ENCODE measurements around the gene DYNC1LI1. TPM values are rescaled to one million over a fixed set of nuclear protein-coding genes. Genes with fewer than 3 reads are reported as not detected.

Gene DYNC1LI1
- polyA plus RNA-seq, 1 of the 3 experiments (the other 2 are of a cell fraction) = 15.4 TPM

DNA sequence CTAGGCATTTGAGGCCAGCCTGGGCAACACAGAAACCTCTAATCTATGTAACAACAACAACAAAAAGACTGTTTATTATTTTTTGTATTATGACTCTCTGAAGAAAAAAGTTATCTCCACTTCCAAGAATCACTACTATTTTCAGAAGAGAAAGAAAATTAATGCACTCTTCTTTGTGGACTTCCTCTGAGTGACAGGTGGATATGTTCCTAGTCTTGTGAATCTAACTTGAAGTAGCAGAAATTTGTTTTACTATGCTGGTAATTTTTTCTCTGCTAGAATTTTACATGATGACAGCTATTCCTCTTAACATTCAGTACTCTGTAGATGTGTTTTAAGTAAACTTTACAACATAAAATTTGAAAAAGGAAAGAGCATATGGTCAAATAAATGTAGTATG is 16.7 kb downstream of the DYNC1LI1 start (continued):
- TF ChIP-seq SIN3A (IDR thresholded peaks at IDR 0.05; ENCODE audit: borderline replicate concordance, low read depth, low read length) (no peak), ELF1 (IDR thresholded peaks at IDR 0.05) (no peak)

DNA sequence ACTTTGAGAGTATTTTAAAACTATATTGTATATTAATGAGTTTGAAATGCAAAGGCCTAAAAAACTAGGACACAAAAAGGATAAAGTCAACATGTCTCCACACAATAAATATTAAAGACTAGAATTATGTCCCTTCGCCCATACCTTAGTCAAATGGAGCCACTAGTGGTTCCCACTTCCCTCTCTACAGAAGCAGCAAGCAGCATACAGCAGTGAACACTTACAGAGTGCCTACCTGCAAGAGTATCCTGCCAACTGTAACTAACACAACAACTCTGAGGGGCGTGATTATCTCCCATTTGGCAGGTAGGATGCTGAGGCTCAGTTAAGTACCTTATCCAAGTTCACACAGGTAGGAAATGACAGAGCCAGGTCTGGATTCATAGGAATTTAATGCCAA is 17.2 kb downstream of the DYNC1LI1 start:
- Histone ChIP-seq H3K9ac (no peak overlapping the region), H2AFZ (ENCODE audit: low read depth) (no peak overlapping the region), H3K9me2 (no peaks in the 10 kb centered on the region), H4K20me1 (ENCODE audit: insufficient read depth) (peaks cover 52% of the 10 kb centered on the region), H3K27ac (ENCODE audit: low read depth in 2 of 2, low read length in 1 of 2) (no peak overlapping the region), H3K4me1 (ENCODE audit: control insufficient read depth in 1 of 2, insufficient read depth in 2 of 2, low read depth in 1 of 2, low read length in 1 of 2) (no peaks in the 10 kb centered on the region; a peak in 1 of 4 replicates), H3K4me2 (no peak overlapping the region), H3K27me3 (ENCODE audit: insufficient read depth) (no peaks in the 10 kb centered on the region), H3K36me3 (replicated peaks in 1 of 2; ENCODE audit: control insufficient read depth in 1 of 2, insufficient read depth in 2 of 2, low read length in 1 of 2) (no peaks in the 10 kb centered on the region), H3K4me3 (ENCODE audit: low read depth in 2 of 2, low read length in 1 of 2) (no peak overlapping the region), H3F3A (replicated peaks; ENCODE audit: insufficient read depth) (no peaks in the 10 kb centered on the region), H3K79me2 (ENCODE audit: insufficient read depth) (peaks cover 97% of the 10 kb centered on the region), H3K9me3 (no peaks in the 10 kb centered on the region)
- CTCF ChIA-PET = no interaction called here
- DNase-seq = no peak
- no peak for TF ChIP-seq NFIC (IDR thresholded peaks at IDR 0.05; ENCODE audit: borderline replicate concordance)
- TF ChIP-seq, protein P1, sequence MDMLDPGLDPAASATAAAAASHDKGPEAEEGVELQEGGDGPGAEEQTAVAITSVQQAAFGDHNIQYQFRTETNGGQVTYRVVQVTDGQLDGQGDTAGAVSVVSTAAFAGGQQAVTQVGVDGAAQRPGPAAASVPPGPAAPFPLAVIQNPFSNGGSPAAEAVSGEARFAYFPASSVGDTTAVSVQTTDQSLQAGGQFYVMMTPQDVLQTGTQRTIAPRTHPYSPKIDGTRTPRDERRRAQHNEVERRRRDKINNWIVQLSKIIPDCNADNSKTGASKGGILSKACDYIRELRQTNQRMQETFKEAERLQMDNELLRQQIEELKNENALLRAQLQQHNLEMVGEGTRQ (IDR thresholded peaks at IDR 0.05; ENCODE audit: borderline replicate concordance, low read depth, low read length) = no peak
- TF ChIP-seq, protein P2, sequence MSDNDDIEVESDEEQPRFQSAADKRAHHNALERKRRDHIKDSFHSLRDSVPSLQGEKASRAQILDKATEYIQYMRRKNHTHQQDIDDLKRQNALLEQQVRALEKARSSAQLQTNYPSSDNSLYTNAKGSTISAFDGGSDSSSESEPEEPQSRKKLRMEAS (IDR thresholded peaks at IDR 0.05; ENCODE audit: low read depth) = no peak
- TF ChIP-seq MXI1 (IDR thresholded peaks at IDR 0.05; ENCODE audit: low read depth, low read length) = no peak
- TF ChIP-seq, protein P3, sequence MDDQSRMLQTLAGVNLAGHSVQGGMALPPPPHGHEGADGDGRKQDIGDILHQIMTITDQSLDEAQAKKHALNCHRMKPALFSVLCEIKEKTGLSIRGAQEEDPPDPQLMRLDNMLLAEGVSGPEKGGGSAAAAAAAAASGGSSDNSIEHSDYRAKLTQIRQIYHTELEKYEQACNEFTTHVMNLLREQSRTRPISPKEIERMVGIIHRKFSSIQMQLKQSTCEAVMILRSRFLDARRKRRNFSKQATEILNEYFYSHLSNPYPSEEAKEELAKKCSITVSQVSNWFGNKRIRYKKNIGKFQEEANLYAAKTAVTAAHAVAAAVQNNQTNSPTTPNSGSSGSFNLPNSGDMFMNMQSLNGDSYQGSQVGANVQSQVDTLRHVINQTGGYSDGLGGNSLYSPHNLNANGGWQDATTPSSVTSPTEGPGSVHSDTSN (IDR thresholded peaks at IDR 0.05) = no peak
- no peak for TF ChIP-seq TEAD4 (IDR thresholded peaks at IDR 0.05; ENCODE audit: borderline replicate concordance, insufficient read depth)
- TF ChIP-seq, protein P4, sequence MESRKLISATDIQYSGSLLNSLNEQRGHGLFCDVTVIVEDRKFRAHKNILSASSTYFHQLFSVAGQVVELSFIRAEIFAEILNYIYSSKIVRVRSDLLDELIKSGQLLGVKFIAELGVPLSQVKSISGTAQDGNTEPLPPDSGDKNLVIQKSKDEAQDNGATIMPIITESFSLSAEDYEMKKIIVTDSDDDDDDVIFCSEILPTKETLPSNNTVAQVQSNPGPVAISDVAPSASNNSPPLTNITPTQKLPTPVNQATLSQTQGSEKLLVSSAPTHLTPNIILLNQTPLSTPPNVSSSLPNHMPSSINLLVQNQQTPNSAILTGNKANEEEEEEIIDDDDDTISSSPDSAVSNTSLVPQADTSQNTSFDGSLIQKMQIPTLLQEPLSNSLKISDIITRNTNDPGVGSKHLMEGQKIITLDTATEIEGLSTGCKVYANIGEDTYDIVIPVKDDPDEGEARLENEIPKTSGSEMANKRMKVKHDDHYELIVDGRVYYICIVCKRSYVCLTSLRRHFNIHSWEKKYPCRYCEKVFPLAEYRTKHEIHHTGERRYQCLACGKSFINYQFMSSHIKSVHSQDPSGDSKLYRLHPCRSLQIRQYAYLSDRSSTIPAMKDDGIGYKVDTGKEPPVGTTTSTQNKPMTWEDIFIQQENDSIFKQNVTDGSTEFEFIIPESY (IDR thresholded peaks at IDR 0.05; ENCODE audit: borderline replicate concordance, low read depth) = no peak
- TF ChIP-seq RXRA (IDR thresholded peaks at IDR 0.05; ENCODE audit: borderline replicate concordance, low read depth) = no peak
- no peak for TF ChIP-seq POLR2AphosphoS5 (IDR thresholded peaks at IDR 0.05; ENCODE audit: low read depth, low read length)
- no peak for TF ChIP-seq GABPA (IDR thresholded peaks at IDR 0.05; ENCODE audit: low read depth)
- TF ChIP-seq EP300 (IDR thresholded peaks at IDR 0.05; ENCODE audit: borderline replicate concordance in 1 of 2, low read depth in 1 of 2, low read length in 1 of 2) = no peak
- TF ChIP-seq, protein P5, sequence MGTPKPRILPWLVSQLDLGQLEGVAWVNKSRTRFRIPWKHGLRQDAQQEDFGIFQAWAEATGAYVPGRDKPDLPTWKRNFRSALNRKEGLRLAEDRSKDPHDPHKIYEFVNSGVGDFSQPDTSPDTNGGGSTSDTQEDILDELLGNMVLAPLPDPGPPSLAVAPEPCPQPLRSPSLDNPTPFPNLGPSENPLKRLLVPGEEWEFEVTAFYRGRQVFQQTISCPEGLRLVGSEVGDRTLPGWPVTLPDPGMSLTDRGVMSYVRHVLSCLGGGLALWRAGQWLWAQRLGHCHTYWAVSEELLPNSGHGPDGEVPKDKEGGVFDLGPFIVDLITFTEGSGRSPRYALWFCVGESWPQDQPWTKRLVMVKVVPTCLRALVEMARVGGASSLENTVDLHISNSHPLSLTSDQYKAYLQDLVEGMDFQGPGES (IDR thresholded peaks at IDR 0.05; ENCODE audit: low read depth, low read length) = no peak
- TF ChIP-seq RAD21 (IDR thresholded peaks at IDR 0.05; ENCODE audit: low read length) = no peak
- no peak for TF ChIP-seq SMC3 (IDR thresholded peaks at IDR 0.05; ENCODE audit: low read depth, low read length)
- WGBS (ENCODE audit: low lambda C conversion rate) = 98% methylated on average over 2 of the region's 2 CpGs
- POLR2A ChIA-PET = no interaction called here

Data from SK-N-SH (cell line).